HCT116 (cell line): ENCODE measurements around the gene SPPL2B.

ENCODE experiments used
- EGR1 ChIP-seq: IDR thresholded peaks from 2 replicates; pipeline ENCODE4 v1.6.1; 2012; ENCODE audit warnings: low read depth
- EZH2 ChIP-seq: fragments of 200-600 bp; sonication (generic); IDR thresholded peaks from 2 replicates; pipeline ENCODE4 v1.6.1; 2017; ENCODE audit warnings: antibody characterized with exemption, mixed run types
- POLR2A ChIP-seq: IDR thresholded peaks from 2 replicates; pipeline ENCODE4 v1.7.0; 2011; ENCODE audit warnings: borderline replicate concordance; ENCODE audit not compliant: insufficient read depth, insufficient read length; ENCODE audit errors: extremely low read depth
- POLR2AphosphoS5 ChIP-seq: IDR thresholded peaks from 2 replicates; pipeline ENCODE4 v1.6.1; 2011; ENCODE audit warnings: mild to moderate bottlenecking, low read depth, low read length, moderate library complexity
- SIN3A ChIP-seq: IDR thresholded peaks from 2 replicates; pipeline ENCODE4 v1.6.1; 2012; ENCODE audit warnings: low read depth
- TCF7L2 ChIP-seq: IDR thresholded peaks from 2 replicates; pipeline ENCODE4 v1.7.0; 2011; ENCODE audit warnings: borderline replicate concordance, inconsistent platforms; ENCODE audit not compliant: insufficient read depth, insufficient read length; ENCODE audit errors: extremely low read depth
- ZNF274 ChIP-seq: fragments of 200-500 bp; sonication (Bioruptor generic); IDR thresholded peaks from 2 replicates; pipeline ENCODE4 v1.6.1; 2014; ENCODE audit warnings: mild to moderate bottlenecking, low read depth, low read length, inconsistent platforms
- TF ChIP-seq, protein P1 (sequence below), 3 experiments: fragments of 200-600 bp in 1 of 3; sonication (generic) in 1 of 3; IDR thresholded peaks in 2 of 3; conservative IDR thresholded peaks in 1 of 3; 2 replicates each; pipeline ENCODE4 v1.5.1; 2012 to 2017; ENCODE audit warnings: low read depth in 2 of 3, low read length in 2 of 3, antibody characterized with exemption in 1 of 3, borderline replicate concordance in 1 of 3, control low read depth in 1 of 3, mild to moderate bottlenecking in 1 of 3, mixed read lengths in 1 of 3, mixed run types in 1 of 3, moderate library complexity in 1 of 3; ENCODE audit not compliant: insufficient read depth in 1 of 3
- TF ChIP-seq, protein P2 (sequence below): IDR thresholded peaks from 2 replicates; pipeline ENCODE4 v1.6.1; 2012
- TF ChIP-seq, protein P3 (sequence below): IDR thresholded peaks from 2 replicates; pipeline ENCODE4 v1.6.1; 2012; ENCODE audit warnings: low read depth

DNA sequence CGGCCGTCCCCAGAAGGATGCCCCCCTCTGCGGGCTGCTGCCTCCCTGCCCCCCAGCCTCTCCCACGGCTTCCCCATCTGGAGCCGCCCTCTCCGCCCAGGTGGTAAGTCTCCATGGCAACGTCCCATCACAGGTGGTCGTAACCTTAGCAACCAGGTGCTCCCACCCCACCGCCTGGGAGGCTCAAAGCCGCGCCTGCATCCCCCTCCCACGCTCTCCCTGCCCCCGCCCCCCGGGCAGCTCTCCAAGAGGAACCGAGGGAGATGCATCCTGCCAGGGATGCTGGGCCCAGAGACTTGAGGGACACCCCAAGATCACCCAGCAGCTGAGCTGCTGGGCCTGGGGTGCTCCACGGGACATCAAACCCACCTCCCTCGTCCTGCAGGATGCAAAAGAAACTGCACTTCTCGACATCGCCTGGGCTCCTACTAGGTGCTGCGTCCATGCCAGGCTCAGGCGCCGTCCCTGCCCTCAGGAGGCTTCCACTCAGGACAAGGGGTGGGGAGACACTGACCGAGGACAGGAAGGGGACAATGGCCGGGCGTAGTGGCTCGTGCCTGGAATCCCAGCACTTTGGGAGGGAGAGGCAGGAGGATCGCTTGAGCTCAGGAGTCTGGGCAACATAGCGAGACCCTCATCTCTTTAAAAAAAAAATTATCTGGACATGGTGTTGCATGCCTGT is 15.5 kb upstream of the SPPL2B start:
- TF ChIP-seq, protein P1, sequence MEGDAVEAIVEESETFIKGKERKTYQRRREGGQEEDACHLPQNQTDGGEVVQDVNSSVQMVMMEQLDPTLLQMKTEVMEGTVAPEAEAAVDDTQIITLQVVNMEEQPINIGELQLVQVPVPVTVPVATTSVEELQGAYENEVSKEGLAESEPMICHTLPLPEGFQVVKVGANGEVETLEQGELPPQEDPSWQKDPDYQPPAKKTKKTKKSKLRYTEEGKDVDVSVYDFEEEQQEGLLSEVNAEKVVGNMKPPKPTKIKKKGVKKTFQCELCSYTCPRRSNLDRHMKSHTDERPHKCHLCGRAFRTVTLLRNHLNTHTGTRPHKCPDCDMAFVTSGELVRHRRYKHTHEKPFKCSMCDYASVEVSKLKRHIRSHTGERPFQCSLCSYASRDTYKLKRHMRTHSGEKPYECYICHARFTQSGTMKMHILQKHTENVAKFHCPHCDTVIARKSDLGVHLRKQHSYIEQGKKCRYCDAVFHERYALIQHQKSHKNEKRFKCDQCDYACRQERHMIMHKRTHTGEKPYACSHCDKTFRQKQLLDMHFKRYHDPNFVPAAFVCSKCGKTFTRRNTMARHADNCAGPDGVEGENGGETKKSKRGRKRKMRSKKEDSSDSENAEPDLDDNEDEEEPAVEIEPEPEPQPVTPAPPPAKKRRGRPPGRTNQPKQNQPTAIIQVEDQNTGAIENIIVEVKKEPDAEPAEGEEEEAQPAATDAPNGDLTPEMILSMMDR (IDR thresholded peaks at IDR 0.05 in 2 of 3, conservative IDR thresholded peaks at IDR 0.05 in 1 of 3; ENCODE audit: borderline replicate concordance in 1 of 3, insufficient read depth in 1 of 3, low read depth in 2 of 3, low read length in 2 of 3), result no peak
- TF ChIP-seq POLR2AphosphoS5 (no peak), POLR2A (no peak), EZH2 (no peak), SIN3A (no peak), EGR1 (no peak), TCF7L2 (no peak), ZNF274 (no peak)
- TF ChIP-seq, protein P2, sequence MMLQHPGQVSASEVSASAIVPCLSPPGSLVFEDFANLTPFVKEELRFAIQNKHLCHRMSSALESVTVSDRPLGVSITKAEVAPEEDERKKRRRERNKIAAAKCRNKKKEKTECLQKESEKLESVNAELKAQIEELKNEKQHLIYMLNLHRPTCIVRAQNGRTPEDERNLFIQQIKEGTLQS, result no peak
- TF ChIP-seq, protein P3, sequence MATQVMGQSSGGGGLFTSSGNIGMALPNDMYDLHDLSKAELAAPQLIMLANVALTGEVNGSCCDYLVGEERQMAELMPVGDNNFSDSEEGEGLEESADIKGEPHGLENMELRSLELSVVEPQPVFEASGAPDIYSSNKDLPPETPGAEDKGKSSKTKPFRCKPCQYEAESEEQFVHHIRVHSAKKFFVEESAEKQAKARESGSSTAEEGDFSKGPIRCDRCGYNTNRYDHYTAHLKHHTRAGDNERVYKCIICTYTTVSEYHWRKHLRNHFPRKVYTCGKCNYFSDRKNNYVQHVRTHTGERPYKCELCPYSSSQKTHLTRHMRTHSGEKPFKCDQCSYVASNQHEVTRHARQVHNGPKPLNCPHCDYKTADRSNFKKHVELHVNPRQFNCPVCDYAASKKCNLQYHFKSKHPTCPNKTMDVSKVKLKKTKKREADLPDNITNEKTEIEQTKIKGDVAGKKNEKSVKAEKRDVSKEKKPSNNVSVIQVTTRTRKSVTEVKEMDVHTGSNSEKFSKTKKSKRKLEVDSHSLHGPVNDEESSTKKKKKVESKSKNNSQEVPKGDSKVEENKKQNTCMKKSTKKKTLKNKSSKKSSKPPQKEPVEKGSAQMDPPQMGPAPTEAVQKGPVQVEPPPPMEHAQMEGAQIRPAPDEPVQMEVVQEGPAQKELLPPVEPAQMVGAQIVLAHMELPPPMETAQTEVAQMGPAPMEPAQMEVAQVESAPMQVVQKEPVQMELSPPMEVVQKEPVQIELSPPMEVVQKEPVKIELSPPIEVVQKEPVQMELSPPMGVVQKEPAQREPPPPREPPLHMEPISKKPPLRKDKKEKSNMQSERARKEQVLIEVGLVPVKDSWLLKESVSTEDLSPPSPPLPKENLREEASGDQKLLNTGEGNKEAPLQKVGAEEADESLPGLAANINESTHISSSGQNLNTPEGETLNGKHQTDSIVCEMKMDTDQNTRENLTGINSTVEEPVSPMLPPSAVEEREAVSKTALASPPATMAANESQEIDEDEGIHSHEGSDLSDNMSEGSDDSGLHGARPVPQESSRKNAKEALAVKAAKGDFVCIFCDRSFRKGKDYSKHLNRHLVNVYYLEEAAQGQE, result no peak
